Neutrophil (primary cell): ENCODE results near the gene BARHL1.

Experiments used
- H3K27ac ChIP-seq: fragments of 200-600 bp; sonication (generic); 2 replicates; pipeline ENCODE4 v1.5.1; 2016; ENCODE audit warnings: mild to moderate bottlenecking, moderate library complexity
- H3K27me3 ChIP-seq: fragments of 200-600 bp; sonication (generic); 2 replicates; pipeline ENCODE4 v1.6.0; 2016; ENCODE audit warnings: mild to moderate bottlenecking
- H3K36me3 ChIP-seq: fragments of 200-600 bp; sonication (generic); 2 replicates; pipeline ENCODE4 v1.5.1; 2017
- H3K4me1 ChIP-seq, 2 experiments: fragments of 200-600 bp in 1 of 2; sonication (generic) in 1 of 2; 1 replicate in 1 of 2; 2 replicates in 1 of 2; pipeline versions ENCODE4 v1.5.1 to v1.6.1; 2013 to 2016; ENCODE audit warnings: low read depth in 1 of 2, low read length in 1 of 2, mild to moderate bottlenecking in 1 of 2, moderate library complexity in 1 of 2; ENCODE audit not compliant: control insufficient read depth in 1 of 2, insufficient read depth in 1 of 2
- H3K4me3 ChIP-seq, 2 experiments: fragments of 200-600 bp in 1 of 2; sonication (generic) in 1 of 2; 1 replicate in 1 of 2; 2 replicates in 1 of 2; pipeline ENCODE4 v1.5.1; 2013 to 2016; ENCODE audit warnings: low read depth in 1 of 2, low read length in 1 of 2, mild to moderate bottlenecking in 1 of 2, moderate library complexity in 1 of 2
- H3K9me3 ChIP-seq: fragments of 200-600 bp; sonication (generic); 2 replicates; pipeline ENCODE4 v1.5.1; 2016
- TF ChIP-seq, protein P1 (sequence below): fragments of 200-600 bp; sonication (generic); IDR thresholded peaks from 2 replicates; pipeline ENCODE4 v1.5.1; 2016; ENCODE audit warnings: antibody characterized with exemption

The BARHL1 gene

DNA sequence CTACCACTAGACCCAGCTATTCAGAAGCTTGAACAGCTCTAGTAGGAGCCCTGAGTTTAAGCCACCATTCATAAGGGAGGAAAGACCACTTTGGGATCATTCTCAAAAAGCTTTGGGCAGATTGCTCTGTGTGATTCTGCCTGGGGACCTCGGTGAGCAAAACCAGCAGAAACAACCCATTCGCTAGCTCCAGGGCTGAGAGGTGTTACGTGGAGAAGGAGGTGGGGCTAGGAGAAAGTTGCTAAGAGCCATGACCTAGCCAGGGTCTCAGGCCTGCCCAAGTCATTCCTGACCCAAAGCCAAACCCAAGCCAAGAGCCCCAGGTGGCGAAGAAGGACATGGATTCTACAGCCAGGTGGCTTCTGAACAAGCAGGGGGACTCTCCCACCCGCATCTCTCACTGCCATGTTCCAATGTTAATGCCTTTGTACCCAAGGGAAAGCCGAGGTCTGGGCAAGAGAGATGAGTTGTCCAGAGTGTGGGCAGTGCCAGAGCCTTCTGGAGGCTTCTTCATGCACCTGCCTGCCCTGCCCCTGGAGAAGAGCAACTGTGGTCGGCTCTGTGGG, 4.0 kb upstream of the BARHL1 start:
- Histone ChIP-seq H3K9me3 (no peaks in the 10 kb centered on the region), H3K36me3 (no peaks in the 10 kb centered on the region), H3K27me3 (peaks cover 100% of the 10 kb centered on the region), H3K4me3 (no peak overlapping the region), H3K27ac (no peak overlapping the region), H3K4me1 (no peaks in the 10 kb centered on the region)
- TF ChIP-seq, protein P1, sequence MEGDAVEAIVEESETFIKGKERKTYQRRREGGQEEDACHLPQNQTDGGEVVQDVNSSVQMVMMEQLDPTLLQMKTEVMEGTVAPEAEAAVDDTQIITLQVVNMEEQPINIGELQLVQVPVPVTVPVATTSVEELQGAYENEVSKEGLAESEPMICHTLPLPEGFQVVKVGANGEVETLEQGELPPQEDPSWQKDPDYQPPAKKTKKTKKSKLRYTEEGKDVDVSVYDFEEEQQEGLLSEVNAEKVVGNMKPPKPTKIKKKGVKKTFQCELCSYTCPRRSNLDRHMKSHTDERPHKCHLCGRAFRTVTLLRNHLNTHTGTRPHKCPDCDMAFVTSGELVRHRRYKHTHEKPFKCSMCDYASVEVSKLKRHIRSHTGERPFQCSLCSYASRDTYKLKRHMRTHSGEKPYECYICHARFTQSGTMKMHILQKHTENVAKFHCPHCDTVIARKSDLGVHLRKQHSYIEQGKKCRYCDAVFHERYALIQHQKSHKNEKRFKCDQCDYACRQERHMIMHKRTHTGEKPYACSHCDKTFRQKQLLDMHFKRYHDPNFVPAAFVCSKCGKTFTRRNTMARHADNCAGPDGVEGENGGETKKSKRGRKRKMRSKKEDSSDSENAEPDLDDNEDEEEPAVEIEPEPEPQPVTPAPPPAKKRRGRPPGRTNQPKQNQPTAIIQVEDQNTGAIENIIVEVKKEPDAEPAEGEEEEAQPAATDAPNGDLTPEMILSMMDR = no peak

DNA sequence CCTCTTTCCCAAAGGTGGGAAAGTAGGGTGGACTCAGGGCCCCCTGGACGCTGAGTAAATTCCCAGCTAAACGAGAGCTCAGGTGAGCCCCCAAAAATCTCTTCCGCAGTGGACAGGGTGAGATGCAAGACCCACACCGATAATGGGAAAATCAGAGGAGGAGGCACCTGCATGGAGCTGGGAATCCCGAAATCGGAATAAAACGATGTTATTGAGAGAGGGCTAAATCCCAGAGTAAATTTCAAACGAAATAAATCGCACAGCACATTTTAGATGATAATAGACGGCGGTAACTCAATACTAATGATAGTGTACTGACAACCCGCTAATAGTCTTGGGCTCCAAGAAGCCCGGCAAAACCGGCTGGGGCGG, 3.0 kb upstream of the BARHL1 start:
- H3K4me1 ChIP-seq = no peaks in the 10 kb centered on the region
- TF ChIP-seq, protein P1 = no peak
- no peaks in the 10 kb centered on the region for H3K9me3 ChIP-seq
- H3K27me3 ChIP-seq = peaks cover 100% of the 10 kb centered on the region
- H3K27ac ChIP-seq = no peak overlapping the region
- no peak overlapping the region for H3K4me3 ChIP-seq
- no peaks in the 10 kb centered on the region for H3K36me3 ChIP-seq

DNA sequence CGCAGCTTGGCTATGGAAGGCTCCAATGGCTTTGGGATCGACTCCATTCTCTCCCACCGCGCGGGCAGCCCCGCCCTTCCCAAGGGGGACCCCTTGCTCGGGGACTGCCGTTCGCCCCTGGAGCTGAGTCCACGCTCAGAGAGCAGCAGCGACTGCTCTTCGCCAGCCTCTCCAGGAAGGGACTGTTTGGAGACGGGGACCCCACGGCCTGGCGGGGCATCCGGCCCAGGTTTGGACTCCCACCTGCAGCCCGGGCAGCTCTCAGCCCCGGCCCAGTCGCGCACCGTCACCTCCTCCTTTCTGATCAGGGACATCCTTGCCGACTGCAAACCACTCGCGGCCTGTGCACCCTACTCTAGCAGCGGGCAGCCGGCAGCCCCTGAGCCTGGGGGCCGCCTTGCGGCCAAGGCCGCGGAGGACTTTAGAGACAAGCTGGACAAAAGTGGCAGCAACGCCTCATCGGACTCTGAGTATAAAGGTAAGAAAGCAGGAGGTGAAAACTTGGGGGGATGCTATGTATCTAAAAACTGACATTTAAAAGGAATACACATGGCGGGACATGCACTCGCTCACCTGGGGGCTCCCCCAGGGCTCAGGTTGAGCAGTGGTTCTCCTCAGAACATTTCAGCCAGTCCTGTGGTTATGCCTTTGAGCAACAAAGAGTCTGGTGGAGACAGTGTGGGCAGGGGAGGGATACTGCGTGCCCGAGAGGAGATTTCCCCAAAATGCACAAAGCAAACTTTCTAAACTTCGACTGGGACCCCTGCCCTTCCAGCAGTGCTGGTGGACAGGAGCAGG, 579 bp downstream of the BARHL1 start:
- no peaks in the 10 kb centered on the region for H3K36me3 ChIP-seq
- no peaks in the 10 kb centered on the region for H3K9me3 ChIP-seq
- H3K27me3 ChIP-seq = peaks cover 100% of the 10 kb centered on the region
- H3K4me1 ChIP-seq = no peaks in the 10 kb centered on the region
- H3K27ac ChIP-seq = no peak overlapping the region
- TF ChIP-seq, protein P1 = no peak
- no peak overlapping the region for H3K4me3 ChIP-seq

DNA sequence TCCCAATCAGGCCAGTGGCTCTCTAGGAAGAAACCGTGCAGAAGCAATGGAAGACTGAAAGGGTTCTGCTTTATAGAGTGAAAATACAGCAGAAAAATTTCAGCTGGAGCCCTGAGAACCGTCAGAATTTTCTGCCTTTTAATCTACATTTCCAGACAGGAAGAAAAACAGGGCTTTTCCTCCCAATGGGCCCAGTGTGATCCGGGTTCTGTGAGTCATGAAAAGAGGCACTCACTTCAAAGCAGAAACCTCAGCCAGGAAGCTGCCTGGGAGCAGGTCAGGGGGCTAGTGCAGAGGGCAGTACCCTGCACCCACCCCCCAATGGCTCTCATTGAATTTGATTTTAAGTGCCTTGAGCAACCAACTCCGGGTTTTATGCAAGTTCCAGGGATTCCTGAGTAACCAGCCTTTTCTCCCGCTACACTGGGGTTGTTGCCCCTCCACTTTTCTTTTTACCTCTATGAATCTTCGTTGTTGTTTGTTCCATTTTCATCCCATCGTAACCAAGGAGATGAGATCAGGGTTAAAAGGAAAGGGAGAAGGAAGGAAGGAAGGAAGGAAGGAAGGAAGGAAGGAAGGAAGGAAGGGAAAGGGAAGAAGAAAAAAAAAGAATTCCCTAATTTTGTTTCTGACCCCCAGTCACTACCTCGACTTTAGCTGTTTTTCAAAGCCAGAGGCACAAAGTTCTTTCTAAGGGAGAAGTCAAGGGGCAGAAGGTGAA, 1.3 kb downstream of the BARHL1 start:
- H3K27ac ChIP-seq = no peak overlapping the region
- no peaks in the 10 kb centered on the region for H3K9me3 ChIP-seq
- H3K4me1 ChIP-seq = no peaks in the 10 kb centered on the region
- no peak overlapping the region for H3K4me3 ChIP-seq
- TF ChIP-seq, protein P1 = no peak
- H3K36me3 ChIP-seq = no peaks in the 10 kb centered on the region
- H3K27me3 ChIP-seq = peaks cover 100% of the 10 kb centered on the region

DNA sequence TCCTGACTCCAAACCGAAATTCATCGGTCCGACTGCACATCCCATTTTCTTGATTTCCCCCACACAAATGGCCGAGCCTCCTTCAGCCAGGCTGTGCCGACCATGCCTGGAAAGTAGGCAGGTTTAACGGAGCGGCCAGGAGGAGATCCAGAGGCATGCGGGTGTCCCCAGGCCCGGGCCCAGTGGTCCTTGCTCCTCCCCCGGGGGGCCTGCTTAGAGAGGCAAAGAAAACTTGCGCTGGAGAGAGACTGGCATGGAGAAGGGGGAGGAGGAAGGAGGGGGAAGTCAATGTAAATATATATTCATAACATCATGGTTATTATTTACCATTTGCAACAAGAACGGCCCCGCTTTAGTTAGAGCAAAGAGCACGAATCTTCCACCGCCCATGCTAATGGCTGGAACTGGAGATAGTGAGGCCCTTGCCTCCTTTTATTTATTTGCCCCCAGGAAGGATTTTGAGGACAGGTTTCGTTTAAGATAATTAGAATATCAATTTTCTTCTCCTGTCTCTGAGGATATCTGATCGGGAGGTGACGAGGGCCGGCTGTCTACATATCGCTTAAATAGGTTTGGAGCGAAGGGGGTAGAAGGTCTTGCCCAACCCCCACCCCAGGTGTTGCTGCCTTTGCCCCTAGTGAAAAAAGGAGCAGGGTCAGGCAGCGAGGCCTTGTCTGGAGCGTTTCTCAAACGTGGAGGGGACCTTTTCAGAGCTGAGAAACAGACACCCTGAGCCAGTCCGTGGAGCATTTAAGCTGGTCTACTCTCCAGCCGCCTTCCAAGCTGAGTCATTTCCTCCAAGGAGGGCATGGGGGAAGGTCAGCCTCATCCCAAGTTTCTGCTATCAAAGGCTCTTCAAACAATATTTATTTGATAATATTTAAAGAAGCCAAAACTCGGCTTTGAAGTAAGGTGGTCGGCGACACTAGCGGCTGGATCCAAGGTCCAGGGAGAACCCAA, 2.5 kb downstream of the BARHL1 start:
- Histone ChIP-seq H3K36me3 (no peaks in the 10 kb centered on the region), H3K27me3 (peaks cover 100% of the 10 kb centered on the region), H3K27ac (no peak overlapping the region), H3K4me3 (no peak overlapping the region), H3K9me3 (no peaks in the 10 kb centered on the region), H3K4me1 (no peaks in the 10 kb centered on the region)
- TF ChIP-seq, protein P1 = no peak
